DOHH2 (cell line): ENCODE data around the gene DCTN2.

Experiments used
- CTCF ChIP-seq: fragments of 200-600 bp; sonication (generic); IDR thresholded peaks from one replicate; pipeline ENCODE4 v1.5.1; 2014; ENCODE audit warnings: antibody characterized with exemption, mild to moderate bottlenecking, low read depth, low read length; ENCODE audit not compliant: poor library complexity, severe bottlenecking
- EZH2phosphoT487 ChIP-seq: fragments of 200-600 bp; sonication (generic); IDR thresholded peaks from 2 replicates; pipeline ENCODE4 v1.6.1; 2017; ENCODE audit warnings: borderline replicate concordance, mild to moderate bottlenecking, antibody characterized with exemption, low read length, moderate library complexity, mixed read lengths

DNA sequence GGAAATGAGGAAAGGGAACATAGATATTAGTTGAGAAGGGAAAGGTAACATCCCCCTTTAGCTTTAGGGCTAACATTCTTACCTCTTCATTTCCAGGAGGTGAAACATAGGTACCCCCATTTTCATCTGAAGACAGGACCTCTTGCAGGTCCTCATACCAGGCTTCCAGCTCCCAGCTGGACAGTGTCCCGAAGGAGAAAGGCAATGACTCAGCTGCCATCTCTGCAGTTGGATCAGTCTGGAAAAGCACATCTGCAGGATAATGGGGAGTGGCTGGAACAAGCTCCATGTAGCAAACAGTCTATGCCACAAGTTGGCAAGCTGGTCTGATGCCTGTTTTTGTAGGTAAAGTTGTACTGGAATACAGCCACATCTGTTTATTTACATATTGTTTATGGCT lies 29.8 kb downstream of the DCTN2 start:
- TF ChIP-seq CTCF (no peak), EZH2phosphoT487 (no peak)
